ENCODE data around the gene NEGR1. TPM values are rescaled to one million over a fixed set of nuclear protein-coding genes. Genes with fewer than 3 reads are reported as not detected.

The NEGR1 gene
- total RNA-seq, 1 experiment from 2014 or later = 1.2 TPM

- Histone ChIP-seq H3K27ac (no peak overlapping the region), H3K9me3 (replicated peaks) (no peaks in the 10 kb centered on the region), H3K4me1 (peaks cover 48% of the 10 kb centered on the region), H3K4me3 (no peak overlapping the region), H3K36me3 (no peaks in the 10 kb centered on the region), H3K27me3 (no peaks in the 10 kb centered on the region)
- no peak for DNase-seq
Observed at GRCh38 chr1:72007312-72007711, 275.0 kb downstream of the NEGR1 start.

GRCh38 chr1:72006092-72006491, 276.2 kb downstream of the NEGR1 start:
- H3K36me3 ChIP-seq = no peaks in the 10 kb centered on the region
- peaks cover 41% of the 10 kb centered on the region for H3K4me1 ChIP-seq
- H3K4me3 ChIP-seq = no peak overlapping the region
- H3K9me3 ChIP-seq (replicated peaks) = no peaks in the 10 kb centered on the region
- DNase-seq = peak in 1 of 2 experiments; percentile 39
- H3K27ac ChIP-seq = peak overlapping the region; percentile 45
- H3K27me3 ChIP-seq = no peaks in the 10 kb centered on the region

GRCh38 chr1:72003092-72003491, 279.2 kb downstream of the NEGR1 start:
- H3K9me3 ChIP-seq (replicated peaks) = no peaks in the 10 kb centered on the region
- no peaks in the 10 kb centered on the region for H3K36me3 ChIP-seq
- no peak for DNase-seq
- H3K27ac ChIP-seq = no peak overlapping the region
- peaks cover 19% of the 10 kb centered on the region for H3K4me1 ChIP-seq
- H3K27me3 ChIP-seq = no peaks in the 10 kb centered on the region
- no peak overlapping the region for H3K4me3 ChIP-seq

- no peaks in the 10 kb centered on the region for H3K36me3 ChIP-seq
- H3K4me3 ChIP-seq = no peak overlapping the region
- no peaks in the 10 kb centered on the region for H3K9me3 ChIP-seq (replicated peaks)
- no peak overlapping the region for H3K27ac ChIP-seq
- DNase-seq = no peak
- no peaks in the 10 kb centered on the region for H3K27me3 ChIP-seq
- H3K4me1 ChIP-seq = peaks cover 8% of the 10 kb centered on the region
Observed at GRCh38 chr1:72000809-72001208, 281.5 kb downstream of the NEGR1 start.

GRCh38 chr1:71994646-71995045, 287.7 kb downstream of the NEGR1 start:
- Histone ChIP-seq H3K27ac (no peak overlapping the region), H3K4me3 (no peak overlapping the region), H3K9me3 (replicated peaks) (no peaks in the 10 kb centered on the region), H3K27me3 (no peaks in the 10 kb centered on the region), H3K4me1 (no peaks in the 10 kb centered on the region), H3K36me3 (no peaks in the 10 kb centered on the region)
- peak in 1 of 2 experiments; percentile 26 for DNase-seq

GRCh38 chr1:71987181-71987580, 295.2 kb downstream of the NEGR1 start:
- Histone ChIP-seq H3K36me3 (no peaks in the 10 kb centered on the region), H3K27ac (no peak overlapping the region), H3K27me3 (no peaks in the 10 kb centered on the region), H3K9me3 (replicated peaks) (no peaks in the 10 kb centered on the region), H3K4me3 (no peak overlapping the region), H3K4me1 (peaks cover 9% of the 10 kb centered on the region)
- no peak for DNase-seq

- Histone ChIP-seq H3K27ac (no peak overlapping the region), H3K4me1 (peaks cover 9% of the 10 kb centered on the region), H3K9me3 (replicated peaks) (0 out of 2 replicates have a peak, but pooled peaks cover 2% of the 10 kb centered on the region), H3K36me3 (no peaks in the 10 kb centered on the region), H3K4me3 (no peak overlapping the region), H3K27me3 (no peaks in the 10 kb centered on the region)
- DNase-seq = peak in 1 of 2 experiments; percentile 55
Observed at GRCh38 chr1:71986160-71986559, 296.2 kb downstream of the NEGR1 start.

GRCh38 chr1:71980556-71980955, 301.8 kb downstream of the NEGR1 start:
- no peak overlapping the region for H3K4me3 ChIP-seq
- no peak overlapping the region for H3K27ac ChIP-seq
- H3K27me3 ChIP-seq = no peaks in the 10 kb centered on the region; the same call in none of the 2 replicates
- no peaks in the 10 kb centered on the region for H3K36me3 ChIP-seq
- 0 out of 2 replicates have a peak, but pooled peaks cover 2% of the 10 kb centered on the region for H3K9me3 ChIP-seq (replicated peaks)
- no peaks in the 10 kb centered on the region for H3K4me1 ChIP-seq
- DNase-seq = no peak

- Histone ChIP-seq H3K9me3 (replicated peaks) (0 out of 2 replicates have a peak, but pooled peaks cover 2% of the 10 kb centered on the region), H3K27me3 (no peaks in the 10 kb centered on the region; the same call in none of the 2 replicates), H3K27ac (no peak overlapping the region), H3K4me1 (no peaks in the 10 kb centered on the region), H3K4me3 (no peak overlapping the region), H3K36me3 (no peaks in the 10 kb centered on the region)
- no peak for DNase-seq
Observed at GRCh38 chr1:71979882-71980281, 302.5 kb downstream of the NEGR1 start.

GRCh38 chr1:71967670-71968069, 314.7 kb downstream of the NEGR1 start:
- H3K4me3 ChIP-seq = no peak overlapping the region
- DNase-seq = no peak

GRCh38 chr1:71964188-71964587, 318.2 kb downstream of the NEGR1 start:
- no peaks in the 10 kb centered on the region for H3K27me3 ChIP-seq
- no peaks in the 10 kb centered on the region for H3K36me3 ChIP-seq
- no peaks in the 10 kb centered on the region for H3K4me1 ChIP-seq
- no peak overlapping the region for H3K27ac ChIP-seq
- no peak for DNase-seq
- H3K4me3 ChIP-seq = no peak overlapping the region
- H3K9me3 ChIP-seq (replicated peaks) = no peaks in the 10 kb centered on the region

More at GRCh38 chr1:71967670-71968069, 314.7 kb downstream of the NEGR1 start:
- H3K4me1 ChIP-seq = no peaks in the 10 kb centered on the region
- no peaks in the 10 kb centered on the region for H3K36me3 ChIP-seq
- H3K27ac ChIP-seq = no peak overlapping the region
- no peaks in the 10 kb centered on the region for H3K9me3 ChIP-seq (replicated peaks)
- 0 out of 2 replicates have a peak, but pooled peaks cover 3% of the 10 kb centered on the region for H3K27me3 ChIP-seq

- Histone ChIP-seq H3K9me3 (replicated peaks) (no peaks in the 10 kb centered on the region), H3K4me3 (no peak overlapping the region), H3K36me3 (no peaks in the 10 kb centered on the region), H3K4me1 (no peaks in the 10 kb centered on the region), H3K27ac (no peak overlapping the region), H3K27me3 (no peaks in the 10 kb centered on the region)
- DNase-seq = no peak
Observed at GRCh38 chr1:71956613-71957285, 325.6 kb downstream of the NEGR1 start.

GRCh38 chr1:71950579-71950978, 331.8 kb downstream of the NEGR1 start:
- no peak for DNase-seq
- H3K27ac ChIP-seq = no peak overlapping the region
- H3K4me1 ChIP-seq = no peaks in the 10 kb centered on the region
- H3K4me3 ChIP-seq = no peak overlapping the region
- no peaks in the 10 kb centered on the region for H3K9me3 ChIP-seq (replicated peaks)
- no peaks in the 10 kb centered on the region for H3K36me3 ChIP-seq
- no peaks in the 10 kb centered on the region for H3K27me3 ChIP-seq

GRCh38 chr1:71949681-71950080, 332.7 kb downstream of the NEGR1 start:
- Histone ChIP-seq H3K4me1 (no peaks in the 10 kb centered on the region), H3K4me3 (no peak overlapping the region), H3K27ac (no peak overlapping the region), H3K36me3 (no peaks in the 10 kb centered on the region), H3K9me3 (replicated peaks) (no peaks in the 10 kb centered on the region), H3K27me3 (no peaks in the 10 kb centered on the region)
- DNase-seq = no peak

- H3K27me3 ChIP-seq = no peaks in the 10 kb centered on the region
- H3K4me3 ChIP-seq = no peak overlapping the region
- no peak overlapping the region for H3K27ac ChIP-seq
- no peaks in the 10 kb centered on the region for H3K36me3 ChIP-seq
- peak in 1 of 2 experiments; percentile 9 for DNase-seq
- no peaks in the 10 kb centered on the region for H3K9me3 ChIP-seq (replicated peaks)
- H3K4me1 ChIP-seq = no peaks in the 10 kb centered on the region
Observed at GRCh38 chr1:71948561-71948960, 333.8 kb downstream of the NEGR1 start.

- DNase-seq = no peak
- Histone ChIP-seq H3K36me3 (no peaks in the 10 kb centered on the region), H3K27me3 (no peaks in the 10 kb centered on the region), H3K4me1 (no peaks in the 10 kb centered on the region), H3K4me3 (no peak overlapping the region), H3K9me3 (replicated peaks) (no peaks in the 10 kb centered on the region), H3K27ac (no peak overlapping the region)
Observed at GRCh38 chr1:71944006-71944405, 338.3 kb downstream of the NEGR1 start.
